Esophagus muscularis mucosa (tissue), 3 donors: ENCODE data around the gene HLA-DPA1.

ENCODE experiments used
- EP300 ChIP-seq: sonication (generic); formaldehyde crosslinking; IDR thresholded peaks from one replicate; pipeline ENCODE4 v1.6.1; 2017; ENCODE audit warnings: antibody characterized with exemption
- TF ChIP-seq, protein P1 (sequence below), 3 experiments: fragments of 200-600 bp in 2 of 3; fragments of 450-650 bp in 1 of 3; sonication (generic) in 2 of 3; IDR thresholded peaks; one replicate each; pipeline ENCODE4 v1.5.1; 2017 to 2019; ENCODE audit warnings: antibody characterized with exemption in 3 of 3, mild to moderate bottlenecking in 2 of 3, moderate library complexity in 1 of 3

DNA sequence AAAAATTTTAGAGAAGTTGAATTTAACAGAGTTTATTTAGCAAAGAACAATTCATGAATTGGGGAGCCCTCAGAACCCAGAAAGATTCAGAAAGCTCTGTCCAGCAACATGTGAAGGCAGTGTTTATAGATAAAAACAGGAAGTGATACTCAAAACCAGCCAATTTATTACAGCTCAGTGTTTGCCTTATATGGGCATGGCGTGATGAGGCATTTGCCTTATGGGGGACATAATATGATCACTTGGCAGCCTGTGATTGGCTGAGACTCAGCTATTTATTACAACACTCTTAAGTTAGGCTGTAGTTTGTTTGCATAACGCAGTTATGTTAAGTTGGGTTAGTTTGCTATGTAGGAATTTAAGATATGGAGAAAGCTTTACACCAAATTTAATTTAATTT, 11.5 kb downstream of the HLA-DPA1 start:
- TF ChIP-seq, protein P1, sequence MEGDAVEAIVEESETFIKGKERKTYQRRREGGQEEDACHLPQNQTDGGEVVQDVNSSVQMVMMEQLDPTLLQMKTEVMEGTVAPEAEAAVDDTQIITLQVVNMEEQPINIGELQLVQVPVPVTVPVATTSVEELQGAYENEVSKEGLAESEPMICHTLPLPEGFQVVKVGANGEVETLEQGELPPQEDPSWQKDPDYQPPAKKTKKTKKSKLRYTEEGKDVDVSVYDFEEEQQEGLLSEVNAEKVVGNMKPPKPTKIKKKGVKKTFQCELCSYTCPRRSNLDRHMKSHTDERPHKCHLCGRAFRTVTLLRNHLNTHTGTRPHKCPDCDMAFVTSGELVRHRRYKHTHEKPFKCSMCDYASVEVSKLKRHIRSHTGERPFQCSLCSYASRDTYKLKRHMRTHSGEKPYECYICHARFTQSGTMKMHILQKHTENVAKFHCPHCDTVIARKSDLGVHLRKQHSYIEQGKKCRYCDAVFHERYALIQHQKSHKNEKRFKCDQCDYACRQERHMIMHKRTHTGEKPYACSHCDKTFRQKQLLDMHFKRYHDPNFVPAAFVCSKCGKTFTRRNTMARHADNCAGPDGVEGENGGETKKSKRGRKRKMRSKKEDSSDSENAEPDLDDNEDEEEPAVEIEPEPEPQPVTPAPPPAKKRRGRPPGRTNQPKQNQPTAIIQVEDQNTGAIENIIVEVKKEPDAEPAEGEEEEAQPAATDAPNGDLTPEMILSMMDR (IDR thresholded peaks at IDR 0.05), result no peak
- no peak for TF ChIP-seq EP300
